HG03064 (cell line): ENCODE measurements around the gene TBKBP1.

ENCODE experiments used
- ATAC-seq: cut with Tn5 transposase; IDR thresholded peaks from one replicate; pipeline ENCODE4 v1.9.1; 2021; ENCODE audit warnings: low read depth; ENCODE audit not compliant: unreplicated experiment

Gene TBKBP1

GRCh38 chr17:47712330-47713023 is 18.5 kb downstream of the TBKBP1 start:
- no peak for ATAC-seq

DNA sequence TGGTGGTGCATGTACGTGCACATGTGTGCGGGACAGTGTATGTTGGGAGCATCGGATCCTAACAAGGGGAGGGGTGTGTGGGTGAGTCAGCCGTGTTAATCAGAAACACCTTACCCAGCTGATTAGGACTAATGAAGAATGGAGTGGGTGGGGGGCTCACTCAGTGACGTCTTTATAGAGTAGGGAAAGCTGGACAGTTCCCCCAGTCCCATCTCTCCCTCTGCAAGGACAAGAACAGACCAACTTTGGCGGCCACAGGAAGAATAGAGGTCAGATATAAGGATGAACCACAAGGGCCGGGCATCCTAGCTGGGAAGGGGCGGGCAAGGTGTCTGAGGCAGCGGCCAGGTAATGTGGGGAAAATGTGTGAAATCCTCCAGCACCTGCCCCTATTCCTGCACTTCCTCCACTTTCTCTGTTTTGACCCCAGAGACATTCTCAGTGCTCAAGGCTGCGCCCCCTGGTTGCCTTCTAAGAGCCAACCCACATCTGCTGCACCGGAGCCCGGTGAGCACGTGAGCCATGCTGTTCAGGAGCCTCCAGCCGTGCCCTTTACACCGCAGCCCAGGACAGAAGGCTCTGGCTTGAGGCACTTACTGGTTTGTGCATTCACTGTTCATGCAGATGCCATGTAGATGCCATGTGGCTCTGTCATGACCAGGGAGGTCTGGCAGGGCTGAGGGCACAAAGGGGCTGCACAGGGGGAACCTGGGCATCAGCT is 20.2 kb downstream of the TBKBP1 start:
- ATAC-seq = no peak

DNA sequence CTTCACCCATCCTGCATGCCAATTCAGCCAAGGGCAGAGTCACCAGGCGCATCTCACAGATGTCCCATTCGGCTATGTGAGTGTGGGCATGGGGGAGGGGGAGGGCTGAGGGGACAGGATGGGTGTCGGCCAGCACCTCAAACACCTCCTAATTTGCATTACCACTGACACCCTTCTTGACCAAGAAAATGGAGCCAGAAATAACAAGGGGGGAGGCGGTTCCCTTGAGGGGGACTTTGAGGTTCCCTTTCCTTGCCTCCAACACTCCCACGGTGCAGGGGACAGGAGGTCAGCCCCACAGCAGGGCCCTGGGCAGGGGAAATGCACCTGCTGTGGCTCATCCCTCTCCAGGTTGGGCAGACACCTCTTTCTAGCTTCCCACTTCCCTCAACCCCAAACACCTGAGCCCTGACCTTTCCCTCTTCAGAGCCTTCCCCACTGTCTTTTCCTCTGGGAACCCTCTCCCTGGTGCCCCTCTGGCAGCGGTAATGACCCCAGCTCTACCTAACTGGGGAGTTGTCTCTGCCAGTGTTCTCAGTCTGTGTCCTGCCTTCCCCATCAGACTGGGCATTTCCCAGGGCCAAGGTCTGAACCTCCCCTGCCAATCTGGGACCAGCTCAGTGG is 20.9 kb downstream of the TBKBP1 start:
- no peak for ATAC-seq

- no peak for ATAC-seq
These were observed 21.8 kb downstream of the TBKBP1 start for GRCh38 chr17:47715669-47716325.

GRCh38 chr17:47716375-47716774 is 22.4 kb downstream of the TBKBP1 start:
- ATAC-seq = no peak

DNA sequence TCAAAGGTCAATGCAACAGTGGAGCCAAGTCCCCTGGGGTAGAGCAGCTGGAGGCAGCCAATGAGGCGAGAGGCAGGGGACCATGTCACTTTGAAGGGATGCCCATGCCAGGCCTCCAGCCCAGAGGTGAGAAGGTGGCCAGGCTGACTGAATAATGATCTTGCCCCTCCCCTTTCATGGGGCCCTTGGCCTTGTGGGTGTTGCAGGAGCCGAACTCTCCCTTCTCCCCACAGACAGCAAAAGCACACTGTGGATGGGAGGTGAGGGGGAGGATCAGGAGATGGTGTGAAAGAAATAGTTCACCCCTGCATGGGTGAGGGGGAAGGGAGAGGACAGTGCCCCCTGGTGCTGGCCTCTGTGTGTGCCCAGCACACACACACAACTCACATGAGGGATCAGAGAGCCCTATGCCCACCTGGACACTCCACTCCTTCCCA is 23.3 kb downstream of the TBKBP1 start:
- ATAC-seq = no peak

DNA sequence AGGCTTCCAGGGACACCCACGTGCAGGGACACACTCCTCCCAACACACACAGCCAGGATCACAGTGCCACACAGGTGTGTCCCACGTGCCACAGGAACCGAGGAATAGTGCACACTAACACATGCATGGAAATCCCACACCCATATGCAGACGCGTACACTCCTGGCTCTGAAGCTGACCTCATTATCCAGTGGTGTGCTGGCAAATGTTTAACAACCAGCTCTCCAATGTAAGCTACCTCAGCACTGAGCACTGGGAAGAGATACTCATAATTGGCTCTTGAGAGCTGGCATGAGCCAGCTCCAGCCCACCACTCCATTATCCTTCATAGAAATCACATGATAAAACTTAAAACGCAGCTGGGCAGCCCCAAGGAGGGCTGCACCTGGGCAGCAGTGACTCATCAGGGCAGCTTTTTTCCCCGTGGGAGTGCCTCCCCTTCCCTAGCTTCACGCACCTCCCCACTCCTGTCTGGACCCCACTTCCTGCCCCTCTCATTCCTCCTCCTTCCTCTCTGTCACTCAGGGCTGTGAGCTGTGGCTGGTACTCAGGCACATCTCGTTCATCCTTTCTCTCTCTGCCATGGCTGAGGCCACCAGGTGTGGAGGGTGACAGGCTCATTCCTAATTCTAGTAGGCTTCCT is 24.1 kb downstream of the TBKBP1 start:
- ATAC-seq = no peak

GRCh38 chr17:47718634-47719405 is 24.9 kb downstream of the TBKBP1 start:
- no peak for ATAC-seq

GRCh38 chr17:47719411-47720152 is 25.6 kb downstream of the TBKBP1 start:
- ATAC-seq = no peak

DNA sequence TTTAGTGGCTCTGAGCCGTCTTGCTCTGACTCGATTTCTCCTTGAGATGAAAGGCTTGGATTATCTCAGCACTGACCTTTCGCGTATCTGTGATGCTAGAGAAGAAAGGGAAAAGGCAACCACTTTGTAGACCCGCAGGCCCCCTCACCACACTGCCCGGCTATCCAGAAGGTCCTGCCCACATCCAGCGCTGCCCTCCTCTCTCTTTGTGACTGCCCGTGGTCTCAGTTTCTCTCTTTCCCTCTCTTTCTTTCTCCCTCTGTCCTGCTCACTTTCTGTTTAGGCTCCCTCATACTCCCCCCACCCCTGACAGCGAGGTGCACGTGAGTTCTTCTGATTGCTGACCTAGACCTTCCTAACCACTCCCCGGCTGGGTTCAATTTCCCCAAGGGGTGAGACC is 26.2 kb downstream of the TBKBP1 start:
- ATAC-seq = no peak

GRCh38 chr17:47720754-47721533 is 27.0 kb downstream of the TBKBP1 start:
- peak; percentile 25 for ATAC-seq

GRCh38 chr17:47721725-47722124 is 27.8 kb downstream of the TBKBP1 start:
- no peak for ATAC-seq

DNA sequence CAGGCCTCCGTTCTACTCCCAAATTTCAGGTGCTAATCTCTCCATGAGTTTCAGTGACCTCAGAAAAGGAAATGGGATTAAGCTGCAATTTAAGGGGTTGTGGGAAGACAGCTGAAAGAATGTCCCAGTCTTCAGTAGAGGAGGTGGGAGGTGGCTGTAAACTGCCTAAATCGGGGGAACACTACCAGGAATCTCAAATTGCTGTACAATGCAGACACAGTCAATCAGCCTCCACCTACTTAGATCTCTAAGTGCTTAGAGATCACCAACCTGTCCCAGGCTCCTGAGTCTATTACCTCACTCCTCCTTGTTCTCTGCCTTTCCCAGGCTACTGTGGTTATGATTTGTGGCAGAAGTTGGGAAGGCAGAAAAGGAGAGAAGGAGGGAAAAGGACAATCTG is 30.7 kb downstream of the TBKBP1 start:
- ATAC-seq = no peak

DNA sequence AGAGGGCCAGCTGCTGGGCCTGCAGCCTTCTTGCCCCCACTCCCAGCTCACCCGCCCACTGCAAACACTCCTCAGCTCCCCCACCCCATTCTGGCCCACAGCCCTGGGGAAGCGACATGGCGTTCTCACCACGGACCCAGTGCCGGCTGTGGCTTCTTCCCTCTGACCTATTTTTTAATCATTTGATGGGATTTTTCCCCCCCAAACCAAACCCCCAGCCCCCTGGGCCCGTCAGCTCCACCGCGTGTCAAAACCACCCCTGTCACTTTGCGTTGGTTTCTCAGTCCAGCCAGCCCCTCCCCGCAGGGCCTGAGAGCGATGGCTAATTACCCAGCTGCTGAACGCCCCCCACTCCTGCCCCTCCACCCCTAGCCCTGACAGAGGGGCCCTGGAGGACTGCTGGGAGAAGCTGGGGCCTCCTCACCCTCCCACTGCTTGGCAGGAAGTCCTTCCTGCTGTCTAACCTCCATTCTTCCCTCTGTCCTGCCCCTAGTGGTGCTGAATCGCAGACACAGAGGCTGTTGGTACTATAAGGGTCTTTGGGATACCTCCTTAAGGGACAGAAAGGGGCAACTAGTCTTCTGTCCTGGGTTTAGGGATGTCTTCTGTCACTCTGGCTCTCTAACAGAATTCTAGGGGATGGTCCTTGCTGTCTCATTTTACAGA is 31.6 kb downstream of the TBKBP1 start:
- ATAC-seq = no peak

GRCh38 chr17:47726796-47727703 is 33.1 kb downstream of the TBKBP1 start:
- no peak for ATAC-seq

- no peak for ATAC-seq
These were observed 33.7 kb downstream of the TBKBP1 start for GRCh38 chr17:47727704-47728036.

- no peak for ATAC-seq
These were observed 34.4 kb downstream of the TBKBP1 start for GRCh38 chr17:47728214-47728877.
